Activated CD4-positive, alpha-beta T cell treated with anti-CD3 and anti-CD28 coated beads, Interleukin-10, Interleukin-2, amounts not matched to agents 100 ng/mL and 50 ng/mL, durations not matched to agents 16 hours and 8 hours (primary cell): ENCODE measurements around the gene NCOA3.

Source experiments
- DNase-seq: peaks from one replicate; pipeline ENCODE4 v3.0.0-alpha.2; 2020

Gene NCOA3

GRCh38 chr20:47669489-47669888 lies 167.8 kb downstream of the NCOA3 start:
- no peak for DNase-seq

DNA sequence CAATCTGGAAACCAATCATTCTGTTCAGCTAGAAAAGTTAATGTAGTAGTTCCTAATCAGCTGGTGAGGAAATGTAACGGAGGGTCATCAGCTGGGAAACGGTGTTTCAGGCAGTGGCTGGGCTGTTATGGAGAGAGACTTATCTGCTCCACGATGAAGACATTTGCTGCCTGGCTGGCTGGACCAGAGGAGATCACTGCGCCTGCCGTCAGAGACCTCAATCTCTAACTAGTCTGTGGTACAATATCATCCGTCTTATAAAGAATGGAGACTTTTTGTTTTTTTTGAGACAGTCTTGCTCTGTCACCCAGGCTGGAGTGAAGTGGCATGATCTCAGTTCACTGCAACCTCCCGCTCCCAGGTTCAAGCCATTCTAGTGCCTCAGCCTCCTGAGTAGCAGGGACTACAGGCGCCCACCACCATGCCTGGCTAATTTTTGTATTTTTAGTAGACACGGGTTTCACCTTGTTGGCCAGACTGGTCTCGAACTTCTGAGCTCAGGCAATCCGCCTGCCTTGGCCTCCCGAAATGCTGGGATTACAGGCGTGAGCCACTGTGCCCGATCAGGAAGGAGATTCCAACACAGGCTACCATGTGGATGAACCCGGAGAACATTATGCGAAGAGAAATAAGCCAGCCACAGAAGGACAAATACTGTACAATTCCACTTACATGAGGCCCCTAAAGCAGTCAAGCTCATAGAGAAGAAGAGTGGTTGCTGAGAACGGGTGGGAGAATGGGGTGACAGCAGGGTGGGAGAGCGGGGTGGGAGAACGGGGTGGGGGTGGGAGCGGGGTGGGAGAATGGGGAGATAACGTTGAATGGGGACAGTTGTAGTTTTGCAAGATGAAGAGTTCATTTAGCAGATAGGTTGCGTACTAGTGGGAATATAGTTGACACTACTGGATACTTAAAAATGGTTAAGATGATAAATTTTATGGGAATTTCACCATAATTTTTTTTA lies 168.5 kb downstream of the NCOA3 start:
- no peak for DNase-seq

- no peak for DNase-seq
Observed at GRCh38 chr20:47670913-47671312, 169.2 kb downstream of the NCOA3 start.

GRCh38 chr20:47672166-47672565 lies 170.5 kb downstream of the NCOA3 start:
- DNase-seq: no peak

GRCh38 chr20:47672886-47673670 lies 171.4 kb downstream of the NCOA3 start:
- DNase-seq: no peak

GRCh38 chr20:47673671-47673955 lies 171.9 kb downstream of the NCOA3 start:
- DNase-seq: no peak

- DNase-seq: no peak
Observed at GRCh38 chr20:47674145-47674544, 172.5 kb downstream of the NCOA3 start.

DNA sequence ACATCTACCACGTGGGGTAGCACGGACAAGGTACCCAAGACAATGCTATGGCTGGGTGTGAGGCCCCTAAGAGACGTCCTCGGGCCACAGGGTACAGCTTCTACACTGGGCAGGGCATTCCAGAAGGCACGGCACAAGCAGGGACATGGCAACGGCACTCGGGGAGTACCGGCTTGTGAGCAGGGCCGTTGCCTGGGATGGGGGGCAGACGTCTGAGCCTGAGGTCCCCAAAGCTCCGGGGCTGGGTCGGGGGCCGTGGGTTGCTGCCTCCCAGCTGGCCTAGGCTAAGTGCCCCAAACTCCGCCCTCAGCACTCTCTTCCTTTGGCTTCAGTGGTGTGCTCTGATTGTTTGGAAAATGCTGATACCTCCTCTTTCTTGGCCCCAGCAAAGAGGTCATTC lies 173.0 kb downstream of the NCOA3 start:
- DNase-seq: no peak

DNA sequence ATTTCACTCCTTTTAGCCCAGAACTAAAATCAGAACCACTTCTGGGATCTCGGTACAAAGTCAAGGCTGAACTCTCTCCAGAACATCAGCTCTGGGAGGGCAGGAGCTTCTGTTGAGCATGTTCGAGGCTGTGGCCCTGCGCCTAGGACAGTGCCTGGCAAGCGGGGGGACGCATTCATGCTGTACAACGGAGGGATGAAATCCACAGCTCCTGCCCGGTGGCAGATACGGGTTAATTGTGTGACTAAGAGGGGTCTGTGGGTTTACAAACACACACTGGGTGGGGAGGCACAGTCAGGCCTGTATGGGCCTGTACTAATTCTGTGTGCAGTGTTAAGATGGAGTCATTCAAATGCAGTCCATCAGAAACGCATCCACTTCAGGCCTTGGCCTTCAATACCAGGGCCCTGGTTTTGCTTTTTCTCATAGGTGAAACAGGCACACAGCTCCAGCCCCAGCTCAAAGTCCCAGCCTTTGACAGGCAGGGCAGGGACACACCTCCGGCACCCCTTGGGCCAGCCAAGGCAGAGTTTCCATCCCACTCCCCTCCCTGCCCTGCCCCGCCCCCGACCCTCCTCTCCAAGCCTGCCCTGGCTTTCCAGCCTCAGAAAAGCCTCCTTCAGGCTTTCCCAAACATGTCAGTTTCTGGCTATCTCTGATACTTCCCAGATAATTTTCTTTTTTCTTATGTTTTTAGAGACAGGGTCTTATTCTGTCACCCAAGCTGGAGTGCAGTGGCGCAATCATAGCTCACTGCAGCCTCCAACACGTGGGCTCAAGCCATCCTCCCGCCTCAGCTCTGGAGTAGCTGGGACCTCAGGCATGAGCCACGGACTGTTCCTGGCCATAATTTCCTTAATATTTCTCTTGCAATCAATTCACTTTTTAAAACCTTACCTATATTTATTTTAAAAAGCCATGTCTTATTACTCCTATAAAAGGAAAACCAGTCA lies 173.8 kb downstream of the NCOA3 start:
- no peak for DNase-seq

DNA sequence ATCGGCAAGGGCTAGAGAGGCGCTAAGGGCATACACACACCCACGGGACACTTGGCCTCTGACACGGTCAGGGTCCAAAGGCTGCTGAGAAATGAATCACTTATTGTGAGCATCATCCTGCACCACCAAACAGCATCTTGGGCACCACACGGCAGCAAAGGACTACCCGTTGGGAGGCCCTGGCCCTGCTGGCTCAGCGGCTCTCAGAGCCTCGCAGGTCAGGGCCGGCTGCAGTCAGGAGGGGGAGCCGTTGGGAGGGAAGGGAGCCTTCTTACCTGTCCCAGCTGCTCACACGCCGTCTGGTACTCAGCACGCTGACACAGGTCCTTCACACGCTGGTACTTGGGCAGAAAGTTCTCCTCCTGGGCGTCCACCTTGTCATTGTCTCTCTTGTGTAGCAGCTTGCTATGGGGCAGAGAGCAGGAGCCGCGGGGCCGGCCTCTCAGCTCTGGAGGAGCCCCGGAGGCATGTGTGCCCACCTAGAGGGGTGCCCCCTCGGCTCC lies 174.6 kb downstream of the NCOA3 start:
- no peak for DNase-seq

- DNase-seq: no peak
Observed at GRCh38 chr20:47676912-47677634, 175.4 kb downstream of the NCOA3 start.

- peak; percentile 64 for DNase-seq
Observed at GRCh38 chr20:47677635-47678453, 176.2 kb downstream of the NCOA3 start.

DNA sequence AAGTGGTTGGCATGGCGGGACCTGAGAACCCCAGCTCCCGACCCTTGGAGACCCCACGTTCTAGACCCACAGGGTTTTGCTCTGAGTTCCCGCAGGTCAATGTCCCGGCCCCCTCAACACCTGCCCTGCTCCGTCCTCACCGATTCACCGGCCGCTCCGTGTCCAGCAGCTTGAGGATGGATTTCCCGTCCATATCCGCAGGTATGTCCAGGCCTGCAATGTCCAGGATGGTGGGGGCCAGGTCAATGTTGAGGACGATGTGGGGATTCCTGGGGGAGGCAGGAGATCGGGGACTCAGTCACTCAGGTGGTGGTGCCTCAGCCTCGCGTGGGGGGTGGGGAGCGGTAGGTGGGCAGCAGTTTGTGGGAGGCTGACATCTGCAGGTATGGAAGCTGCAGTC lies 176.8 kb downstream of the NCOA3 start:
- DNase-seq: no peak

GRCh38 chr20:47679462-47679861 lies 177.8 kb downstream of the NCOA3 start:
- no peak for DNase-seq

DNA sequence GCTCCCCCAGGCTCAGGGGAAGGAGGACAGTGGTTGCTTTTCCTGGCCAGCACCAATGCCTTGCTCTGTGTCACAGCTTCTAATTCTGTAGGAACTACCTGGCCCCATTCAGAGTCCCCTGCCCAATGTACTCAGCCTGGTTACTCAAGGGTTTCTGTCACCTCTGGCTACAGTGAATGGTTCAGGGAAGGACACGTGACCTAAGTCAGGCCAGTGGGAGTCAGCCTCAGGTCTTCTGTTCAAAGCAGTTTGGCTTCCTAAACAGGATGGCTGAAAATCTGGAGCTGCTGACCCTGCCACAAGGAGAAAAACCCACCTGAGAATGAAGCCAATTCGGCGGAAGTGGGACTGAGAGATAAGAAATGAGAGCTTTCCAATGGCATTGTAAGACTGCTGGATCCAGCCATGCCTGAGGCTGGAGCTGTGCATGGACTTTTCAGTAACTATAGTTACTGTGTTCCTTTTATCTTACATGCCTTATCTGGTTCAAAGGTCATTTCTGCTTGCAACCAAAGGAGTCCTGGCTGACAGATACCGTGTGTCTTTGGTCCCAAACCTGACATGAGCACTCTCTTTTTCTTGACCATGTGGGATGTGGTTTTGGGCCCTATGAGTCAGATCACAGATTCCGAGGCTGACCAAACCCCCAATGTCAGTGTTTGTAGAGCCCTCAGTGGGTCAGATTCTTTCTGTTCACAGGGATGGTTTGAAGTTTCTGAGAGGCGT lies 179.3 kb downstream of the NCOA3 start:
- DNase-seq: no peak

DNA sequence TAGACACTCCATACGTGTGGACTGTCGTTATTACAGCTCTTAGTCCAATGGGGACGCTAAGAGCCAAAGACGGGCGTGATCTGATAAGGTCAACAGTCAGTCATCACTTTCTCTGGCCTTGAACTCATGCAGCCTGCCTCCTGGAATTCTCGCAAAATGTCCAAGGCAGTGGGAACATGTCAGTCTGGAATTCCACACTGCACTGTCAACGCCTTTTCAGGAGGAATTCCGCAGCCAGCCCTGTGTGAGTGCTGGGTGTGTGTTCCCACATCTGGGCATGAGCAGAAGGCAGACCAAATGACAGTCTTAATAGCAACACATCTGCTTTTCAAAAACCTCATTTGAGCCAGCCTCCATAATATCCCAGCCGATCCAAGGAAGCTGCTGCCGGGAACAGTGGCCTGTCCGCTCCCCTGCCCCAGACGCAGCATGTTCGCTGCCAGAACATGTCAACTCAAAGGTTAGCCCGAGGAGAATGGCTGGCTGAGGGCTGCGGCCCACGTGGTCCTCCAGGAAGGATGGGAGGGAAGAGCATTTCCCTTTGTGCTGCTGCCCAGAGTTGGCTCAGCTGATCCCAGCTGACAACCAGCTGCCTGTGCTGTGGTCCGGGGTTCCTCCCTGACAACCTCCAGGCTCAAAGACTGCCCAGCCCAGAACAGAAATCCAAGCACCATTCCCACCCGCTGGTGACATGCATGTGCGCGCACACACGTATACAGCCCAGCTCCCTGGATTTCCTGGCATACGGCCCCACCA lies 180.5 kb downstream of the NCOA3 start:
- no peak for DNase-seq

- no peak for DNase-seq
Observed at GRCh38 chr20:47682916-47683315, 181.2 kb downstream of the NCOA3 start.

- DNase-seq: no peak
Observed at GRCh38 chr20:47684306-47685080, 182.8 kb downstream of the NCOA3 start.

DNA sequence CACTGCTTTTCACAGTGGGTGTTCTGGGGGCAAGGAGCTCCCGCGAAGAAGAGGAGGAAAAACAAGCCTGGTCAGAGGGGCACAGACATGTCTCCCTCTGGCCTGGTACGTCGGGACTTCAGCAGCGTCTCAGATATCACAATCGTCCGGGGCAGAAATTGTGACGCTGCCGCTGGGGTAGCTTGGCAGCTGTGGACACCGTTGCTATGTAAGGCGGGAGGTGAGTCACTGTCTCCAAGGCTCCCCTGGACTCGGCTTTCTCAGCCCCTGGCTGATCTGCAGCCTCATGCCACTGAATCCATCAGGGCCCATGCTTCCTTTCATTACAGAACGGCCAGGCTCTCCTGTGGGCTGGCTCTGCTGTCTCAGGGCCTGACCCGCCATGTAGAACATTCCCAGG lies 184.9 kb downstream of the NCOA3 start:
- no peak for DNase-seq
